ENCODE measurements around the gene CAMK2N2. TPM values are rescaled to one million over a fixed set of nuclear protein-coding genes. Genes with fewer than 3 reads are reported as not detected.

CAMK2N2 gene
- total RNA-seq, 1 experiment from 2014 or later, result 6.1 TPM

DNA sequence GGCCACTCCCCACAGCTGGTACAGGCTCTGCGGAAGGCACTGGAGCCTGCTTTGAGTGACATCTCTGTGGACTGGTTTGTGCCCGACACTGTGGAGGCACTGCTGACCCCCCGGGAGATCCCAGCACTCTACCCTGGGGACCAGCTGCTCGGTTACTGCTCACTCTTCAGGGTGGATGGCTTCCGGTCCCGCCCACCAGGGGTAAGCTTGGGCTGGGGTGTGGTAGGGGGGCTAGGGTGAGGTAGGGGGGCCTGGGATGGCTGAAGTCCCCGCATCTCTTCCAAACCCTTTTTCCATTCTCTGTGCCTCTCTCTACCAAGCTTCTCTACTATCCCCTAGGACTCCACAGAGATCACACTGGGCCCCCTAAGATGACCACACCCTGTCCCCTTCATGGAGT is 24.1 kb downstream of the CAMK2N2 start:
- POLR2A ChIA-PET, result no interaction called here
- no peak for DNase-seq (ENCODE audit: unreplicated experiment)
- TF ChIP-seq CTCF (IDR thresholded peaks at IDR 0.05; ENCODE audit: unreplicated experiment), result no peak
- Mint-ChIP-seq H3K36me3 (ENCODE audit: insufficient read depth, unreplicated experiment) (no peaks in the 10 kb centered on the region), H3K27me3 (ENCODE audit: insufficient read depth, unreplicated experiment) (no peaks in the 10 kb centered on the region), H3K4me1 (ENCODE audit: insufficient read depth, unreplicated experiment) (peaks cover 6% of the 10 kb centered on the region), H3K9me3 (ENCODE audit: unreplicated experiment) (no peaks in the 10 kb centered on the region), H3K4me3 (ENCODE audit: unreplicated experiment) (no peak overlapping the region), H3K27ac (ENCODE audit: low read depth, unreplicated experiment) (no peak overlapping the region)
- CTCF ChIA-PET, result interaction anchor here (0.7 to 4.0 kb wide), 4 partner anchors 10 to 343 kb away, joined by 3 to 25 read pairs (median 4); partner anchors contain the start of gene EEF1AKMT4
- BruUV-seq (replicated peaks), result no TSS peak
- intact Hi-C loops (cut with micrococcal nuclease), result no loop called here

DNA sequence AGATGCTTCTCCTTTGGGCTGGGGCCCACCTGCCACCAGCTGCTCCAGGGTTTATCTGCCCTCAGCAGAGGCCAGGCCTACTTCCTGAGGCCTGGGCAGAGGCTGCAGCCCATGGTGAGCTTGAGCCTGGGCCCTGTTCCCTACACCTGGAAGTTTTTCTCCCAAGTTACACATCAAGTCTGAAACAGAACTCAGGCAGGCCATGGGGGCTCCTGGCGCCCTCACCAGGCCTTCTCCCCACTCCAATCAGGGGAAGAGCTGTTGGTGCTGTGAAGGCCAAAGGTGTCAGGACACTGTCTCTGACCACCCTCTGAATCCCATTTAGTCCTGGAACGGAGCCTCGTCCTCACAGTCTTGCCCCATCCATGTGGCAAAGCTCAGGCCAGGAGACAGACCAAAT is 24.7 kb downstream of the CAMK2N2 start:
- ChIA-PET CTCF (interaction anchor here (1.1 to 4.0 kb wide), 2 partner anchors 10 to 66 kb away, joined by 4 to 25 read pairs; no protein-coding TSS in a partner anchor), POLR2A (interaction anchor here (0.6 kb wide), 1 partner anchor 42 kb away, joined by 3 read pairs; no protein-coding TSS in a partner anchor)
- DNase-seq (ENCODE audit: unreplicated experiment), result no peak
- Mint-ChIP-seq H3K4me1 (ENCODE audit: insufficient read depth, unreplicated experiment) (peaks cover 6% of the 10 kb centered on the region), H3K27me3 (ENCODE audit: insufficient read depth, unreplicated experiment) (peaks cover 4% of the 10 kb centered on the region), H3K36me3 (ENCODE audit: insufficient read depth, unreplicated experiment) (no peaks in the 10 kb centered on the region), H3K9me3 (ENCODE audit: unreplicated experiment) (no peaks in the 10 kb centered on the region), H3K27ac (ENCODE audit: low read depth, unreplicated experiment) (no peak overlapping the region), H3K4me3 (ENCODE audit: unreplicated experiment) (no peak overlapping the region)
- no TSS peak for BruUV-seq (replicated peaks)
- intact Hi-C loops (cut with micrococcal nuclease), result no loop called here
- TF ChIP-seq CTCF (IDR thresholded peaks at IDR 0.05; ENCODE audit: unreplicated experiment), result no peak

GRCh38 chr3:184236033-184236410 is 25.3 kb downstream of the CAMK2N2 start:
- TF ChIP-seq CTCF (IDR thresholded peaks at IDR 0.05; ENCODE audit: unreplicated experiment), result no peak
- Mint-ChIP-seq H3K27ac (ENCODE audit: low read depth, unreplicated experiment) (no peak overlapping the region), H3K9me3 (ENCODE audit: unreplicated experiment) (no peaks in the 10 kb centered on the region), H3K4me3 (ENCODE audit: unreplicated experiment) (no peak overlapping the region), H3K4me1 (ENCODE audit: insufficient read depth, unreplicated experiment) (peaks cover 11% of the 10 kb centered on the region), H3K27me3 (ENCODE audit: insufficient read depth, unreplicated experiment) (peaks cover 10% of the 10 kb centered on the region), H3K36me3 (ENCODE audit: insufficient read depth, unreplicated experiment) (no peaks in the 10 kb centered on the region)
- DNase-seq (ENCODE audit: unreplicated experiment), result no peak
- intact Hi-C loops (cut with micrococcal nuclease), result no loop called here
- ChIA-PET POLR2A (no interaction called here), CTCF (interaction anchor here (4.0 kb wide), 1 partner anchor 9 kb away, joined by 25 read pairs; no protein-coding TSS in a partner anchor)
- BruUV-seq (replicated peaks), result no TSS peak

- peaks cover 16% of the 10 kb centered on the region for H3K27me3 Mint-ChIP-seq (ENCODE audit: insufficient read depth, unreplicated experiment)
These were observed 25.8 kb downstream of the CAMK2N2 start for GRCh38 chr3:184235381-184236032.

More at GRCh38 chr3:184235381-184236032, 25.8 kb downstream of the CAMK2N2 start:
- BruUV-seq (replicated peaks), result no TSS peak
- Mint-ChIP-seq H3K27ac (ENCODE audit: low read depth, unreplicated experiment) (no peak overlapping the region), H3K9me3 (ENCODE audit: unreplicated experiment) (no peaks in the 10 kb centered on the region), H3K4me3 (ENCODE audit: unreplicated experiment) (no peak overlapping the region), H3K36me3 (ENCODE audit: insufficient read depth, unreplicated experiment) (no peaks in the 10 kb centered on the region), H3K4me1 (ENCODE audit: insufficient read depth, unreplicated experiment) (peaks cover 12% of the 10 kb centered on the region)
- DNase-seq (ENCODE audit: unreplicated experiment), result no peak
- POLR2A ChIA-PET, result no interaction called here
- CTCF ChIA-PET, result interaction anchor here (4.0 kb wide), 1 partner anchor 8 kb away, joined by 25 read pairs; no protein-coding TSS in a partner anchor
- TF ChIP-seq CTCF (IDR thresholded peaks at IDR 0.05; ENCODE audit: unreplicated experiment), result no peak
- intact Hi-C loops (cut with micrococcal nuclease), result no loop called here

Data from MCF 10A (cell line).